Glomerular visceral epithelial cell (primary cell): Measurements from ENCODE around the gene RPL7A.
"Not testable (repeated sequence)": the region's sequence is repeated elsewhere in the genome, so short reads cannot be mapped to it uniquely, and the experiment has no call there.

Experiments
- DNase-seq: peaks from one replicate; pipeline ENCODE4 v3.0.0-alpha.2; 2016; ENCODE audit errors: extremely low spot score

Gene RPL7A

GRCh38 chr9:133347985-133348717, at the start of gene RPL7A, which contains the start of gene MED22:
Gene RPL7A, plus strand, starts transcription at chr9:133348218. Its CDS starts 26 bp downstream, at chr9:133348244.
Gene MED22, minus strand, starts transcription at chr9:133348131. Its CDS starts 1,469 bp downstream, at chr9:133346662.
- peak; percentile 95 for DNase-seq

GRCh38 chr9:133299996-133300395, 48.0 kb upstream of the RPL7A start:
- not testable (repeated sequence) for DNase-seq

- no peak for DNase-seq
Observed at GRCh38 chr9:133301253-133302230, 46.5 kb upstream of the RPL7A start.

- no peak for DNase-seq
Observed at GRCh38 chr9:133303266-133304157, 44.5 kb upstream of the RPL7A start.

- no peak for DNase-seq
Observed at GRCh38 chr9:133304158-133304470, 43.9 kb upstream of the RPL7A start.

- no peak for DNase-seq
Observed at GRCh38 chr9:133304477-133305377, 43.3 kb upstream of the RPL7A start.

GRCh38 chr9:133305731-133306130, 42.3 kb upstream of the RPL7A start:
- no peak for DNase-seq

- no peak for DNase-seq
Observed at GRCh38 chr9:133306242-133307204, 41.5 kb upstream of the RPL7A start.

- no peak for DNase-seq
Observed at GRCh38 chr9:133307301-133307700, 40.7 kb upstream of the RPL7A start.

GRCh38 chr9:133309608-133310007, 38.4 kb upstream of the RPL7A start:
- no peak for DNase-seq

- DNase-seq: no peak
Observed at GRCh38 chr9:133315997-133316396, 32.0 kb upstream of the RPL7A start.

- not testable (repeated sequence) for DNase-seq
Observed at GRCh38 chr9:133317551-133317950, 30.5 kb upstream of the RPL7A start.

GRCh38 chr9:133320421-133320881, 27.6 kb upstream of the RPL7A start:
- no peak for DNase-seq

- DNase-seq: no peak
Observed at GRCh38 chr9:133321411-133321935, 26.5 kb upstream of the RPL7A start.

- DNase-seq: no peak
Observed at GRCh38 chr9:133322701-133323100, 25.3 kb upstream of the RPL7A start.

- DNase-seq: no peak
Observed at GRCh38 chr9:133323211-133323610, 24.8 kb upstream of the RPL7A start.

- no peak for DNase-seq
Observed at GRCh38 chr9:133323991-133324703, 23.9 kb upstream of the RPL7A start.

GRCh38 chr9:133327021-133327420, 21.0 kb upstream of the RPL7A start:
- DNase-seq: not testable (repeated sequence)
